K562 (cell line): Measurements from ENCODE around the gene TRMT2B. TPM values are rescaled to one million over a fixed set of nuclear protein-coding genes. Genes with fewer than 3 reads are reported as not detected.
A peak's percentile ranks its signal among the peaks of the same experiment; 100 is the strongest.

Source experiments
- CCNT2 ChIP-seq: IDR thresholded peaks from 2 replicates; pipeline ENCODE4 v1.6.1; 2011; ENCODE audit warnings: borderline replicate concordance, low read depth, mild to moderate bottlenecking, moderate library complexity, mixed read lengths, low read length; ENCODE audit not compliant: insufficient read length; ENCODE audit errors: extremely low read depth
- CXXC5 ChIP-seq: fragments of 250-450 bp; sonication (Bioruptor Pico); IDR thresholded peaks from 2 replicates; pipeline ENCODE4 v1.8.0; 2022; ENCODE audit warnings: inconsistent platforms, mild to moderate bottlenecking, moderate library complexity
- ELF1 ChIP-seq: fragments of 200-800 bp; sonication (Bioruptor generic); IDR thresholded peaks from 2 replicates; pipeline ENCODE4 v1.6.1; 2016; ENCODE audit warnings: missing genetic modification characterization, missing compliant biosample characterization
- HDAC3 ChIP-seq: fragments of 450-650 bp; IDR thresholded peaks from 2 replicates; pipeline ENCODE4 v1.6.1; 2018; ENCODE audit warnings: borderline replicate concordance, mild to moderate bottlenecking, moderate library complexity; ENCODE audit not compliant: partially characterized antibody
- HMGXB4 ChIP-seq: sonication (generic); formaldehyde crosslinking; IDR thresholded peaks from 2 replicates; pipeline ENCODE4 v1.8.1; 2023; ENCODE audit warnings: mild to moderate bottlenecking, missing genetic modification reagents
- LCOR ChIP-seq: sonication (generic); formaldehyde crosslinking; IDR thresholded peaks from 2 replicates; pipeline ENCODE4 v1.8.0; 2022; ENCODE audit warnings: mild to moderate bottlenecking, missing genetic modification reagents
- NR2C1 ChIP-seq, 2 experiments: fragments of 450-650 bp; IDR thresholded peaks; 2 replicates each; pipeline ENCODE4 v1.6.1; 2017; ENCODE audit warnings: mild to moderate bottlenecking in 2 of 2, antibody characterized with exemption in 1 of 2, inconsistent platforms in 1 of 2, missing compliant biosample characterization in 1 of 2, missing genetic modification characterization in 1 of 2
- POLR3A ChIP-seq: IDR thresholded peaks from 2 replicates; pipeline ENCODE4 v1.6.1; 2011; ENCODE audit warnings: borderline replicate concordance, mild to moderate bottlenecking, moderate library complexity; ENCODE audit not compliant: insufficient read length, insufficient read depth; ENCODE audit errors: extremely low read depth
- SIN3A ChIP-seq, 2 experiments: fragments of 150-350 bp in 1 of 2; IDR thresholded peaks; 2 replicates each; pipeline ENCODE4 v1.6.1; 2011 to 2016; ENCODE audit warnings: borderline replicate concordance in 2 of 2, low read depth in 2 of 2, low read length in 2 of 2, mild to moderate bottlenecking in 2 of 2, moderate library complexity in 2 of 2; ENCODE audit not compliant: control insufficient read depth in 1 of 2
- SRF ChIP-seq, 2 experiments: fragments of 250-450, 450-650 bp in 1 of 2; sonication (Bioruptor Pico) in 1 of 2; sonication (generic) in 1 of 2; formaldehyde crosslinking; IDR thresholded peaks; 2 replicates each; pipeline versions ENCODE4 v1.5.0 to v1.5.1; 2020 to 2022; ENCODE audit warnings: mild to moderate bottlenecking in 1 of 2, missing genetic modification reagents in 1 of 2
- TCFL5 ChIP-seq: fragments of 250-450 bp; sonication (Bioruptor Pico); conservative IDR thresholded peaks from 2 replicates; pipeline ENCODE4 v1.6.1; 2021; ENCODE audit warnings: mild to moderate bottlenecking, moderate library complexity, matching md5 sums
- TGIF2 ChIP-seq: sonication (generic); formaldehyde crosslinking; IDR thresholded peaks from 2 replicates; pipeline ENCODE4 v1.8.1; 2022; ENCODE audit warnings: mild to moderate bottlenecking, missing genetic modification reagents, moderate library complexity
- ZBTB7A ChIP-seq: IDR thresholded peaks from 2 replicates; pipeline ENCODE4 v1.6.1; 2011; ENCODE audit warnings: low read depth, mild to moderate bottlenecking, low read length, moderate library complexity, borderline replicate concordance; ENCODE audit not compliant: control insufficient read depth
- ZNF707 ChIP-seq: fragments of 250-450 bp; sonication (Bioruptor Pico); conservative IDR thresholded peaks from 2 replicates; pipeline ENCODE4 v1.8.0; 2022; ENCODE audit warnings: inconsistent platforms, mild to moderate bottlenecking, moderate library complexity
- ZNF77 ChIP-seq: fragments of 250-450 bp; sonication (Bioruptor Pico); IDR thresholded peaks from 2 replicates; pipeline ENCODE4 v1.5.0; 2020
- polyA plus RNA-seq, 8 experiments: library from polyadenylated mRNA; depleted of rRNA in 4 of 8; stranded (reverse) in 5 of 8; unstranded in 3 of 8; fragments of >200 nt; fragmentation: Nextera tagmentation in 2 of 8; fragmentation: Illumina TruSeq in 1 of 8; extraction: Ambion mirVana in 2 of 8; extraction: Trizol in 1 of 8; gene quantifications; 2 replicates each; pipeline versions ENCODE4 v1.2.1 to v1.2.3, GENCODE V29; 2011 to 2014; ENCODE audit warnings: inconsistent platforms in 1 of 8, missing spikeins in 1 of 8
- total RNA-seq, 7 experiments: library from RNA; depleted of rRNA in 6 of 7; stranded (reverse); fragments of >200 nt in 6 of 7; fragmentation: Illumina TruSeq in 2 of 7; extraction: Trizol in 2 of 7; gene quantifications; 2 replicates each; pipeline versions ENCODE4 v1.2.1 to v1.2.3, GENCODE V29; 2011 to 2021; ENCODE audit warnings: low replicate concordance in 1 of 7
- TF ChIP-seq, protein P1 (sequence below): fragments of 250-450 bp; sonication (Bioruptor Pico); IDR thresholded peaks from 2 replicates; pipeline ENCODE4 v1.8.0; 2021; ENCODE audit warnings: moderate library complexity, mild to moderate bottlenecking, inconsistent platforms
- TF ChIP-seq, protein P2 (sequence below): fragments of 450-650 bp; IDR thresholded peaks from 2 replicates; pipeline ENCODE4 v1.6.1; 2014; ENCODE audit warnings: low read depth, mild to moderate bottlenecking, moderate library complexity, borderline replicate concordance

TRMT2B gene
- total and polyA plus RNA-seq, 9 of the 15 experiments (the other 6 are each of a cell fraction or from before 2014, with no cell fraction given): 3.9 to 23.4 (median 18.1) TPM

- TF ChIP-seq ZBTB7A (no peak), POLR3A (no peak), TCFL5 (CRISPR knock-in tag) (no peak), ELF1 (tag) (peak; percentile 83), CCNT2 (peak; percentile 39), ZNF707 (no peak), HMGXB4 (CRISPR knock-in tag) (no peak), NR2C1 (IDR thresholded peaks at IDR 0.05) (no peak), NR2C1 (tag; IDR thresholded peaks at IDR 0.05) (no peak), SRF (CRISPR knock-in tag; IDR thresholded peaks at IDR 0.05) (no peak), TGIF2 (CRISPR knock-in tag) (no peak), HDAC3 (peak; percentile 18), CXXC5 (peak; percentile 78), ZNF77 (CRISPR knock-in tag) (no peak), SIN3A (IDR thresholded peaks at IDR 0.05; ENCODE audit: borderline replicate concordance in 2 of 2, control insufficient read depth in 1 of 2, low read depth in 2 of 2, low read length in 2 of 2) (peak; percentile 13 to 23; a peak in 1 of 4 replicates), LCOR (CRISPR knock-in tag) (no peak)
- TF ChIP-seq, protein P1, sequence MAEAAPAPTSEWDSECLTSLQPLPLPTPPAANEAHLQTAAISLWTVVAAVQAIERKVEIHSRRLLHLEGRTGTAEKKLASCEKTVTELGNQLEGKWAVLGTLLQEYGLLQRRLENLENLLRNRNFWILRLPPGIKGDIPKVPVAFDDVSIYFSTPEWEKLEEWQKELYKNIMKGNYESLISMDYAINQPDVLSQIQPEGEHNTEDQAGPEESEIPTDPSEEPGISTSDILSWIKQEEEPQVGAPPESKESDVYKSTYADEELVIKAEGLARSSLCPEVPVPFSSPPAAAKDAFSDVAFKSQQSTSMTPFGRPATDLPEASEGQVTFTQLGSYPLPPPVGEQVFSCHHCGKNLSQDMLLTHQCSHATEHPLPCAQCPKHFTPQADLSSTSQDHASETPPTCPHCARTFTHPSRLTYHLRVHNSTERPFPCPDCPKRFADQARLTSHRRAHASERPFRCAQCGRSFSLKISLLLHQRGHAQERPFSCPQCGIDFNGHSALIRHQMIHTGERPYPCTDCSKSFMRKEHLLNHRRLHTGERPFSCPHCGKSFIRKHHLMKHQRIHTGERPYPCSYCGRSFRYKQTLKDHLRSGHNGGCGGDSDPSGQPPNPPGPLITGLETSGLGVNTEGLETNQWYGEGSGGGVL (CRISPR knock-in tag): no peak
- TF ChIP-seq, protein P2, sequence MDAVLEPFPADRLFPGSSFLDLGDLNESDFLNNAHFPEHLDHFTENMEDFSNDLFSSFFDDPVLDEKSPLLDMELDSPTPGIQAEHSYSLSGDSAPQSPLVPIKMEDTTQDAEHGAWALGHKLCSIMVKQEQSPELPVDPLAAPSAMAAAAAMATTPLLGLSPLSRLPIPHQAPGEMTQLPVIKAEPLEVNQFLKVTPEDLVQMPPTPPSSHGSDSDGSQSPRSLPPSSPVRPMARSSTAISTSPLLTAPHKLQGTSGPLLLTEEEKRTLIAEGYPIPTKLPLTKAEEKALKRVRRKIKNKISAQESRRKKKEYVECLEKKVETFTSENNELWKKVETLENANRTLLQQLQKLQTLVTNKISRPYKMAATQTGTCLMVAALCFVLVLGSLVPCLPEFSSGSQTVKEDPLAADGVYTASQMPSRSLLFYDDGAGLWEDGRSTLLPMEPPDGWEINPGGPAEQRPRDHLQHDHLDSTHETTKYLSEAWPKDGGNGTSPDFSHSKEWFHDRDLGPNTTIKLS: peak; percentile 48; the same call in 1 of the 2 replicates
Observed at GRCh38 chrX:101051549-101052302, at the start of gene TRMT2B (continued).
